Adrenal gland (tissue), 19 donors: ENCODE measurements around the gene SLC30A10. TPM values are rescaled to one million over a fixed set of nuclear protein-coding genes. Genes with fewer than 3 reads are reported as not detected.

Experiments
- DNase-seq, 7 donors: peaks; one replicate each; pipeline ENCODE4 v3.0.0-alpha.2; 2019 to 2020
- H3K27ac ChIP-seq, 5 donors: fragments of 200-600 bp; sonication (generic) in 4 of 5; 1 replicate in 3 of 5; 2 replicates in 2 of 5; pipeline versions ENCODE4 v1.5.1 to v1.8.0; 2016 to 2020; ENCODE audit warnings: mild to moderate bottlenecking in 1 of 5
- H3K27me3 ChIP-seq: fragments of 200-600 bp; 2 replicates; pipeline ENCODE4 v1.8.0; 2021
- H3K36me3 ChIP-seq, 2 donors: fragments of 200-600 bp; replicated peaks in 1 of 2; 1 replicate in 1 of 2; 2 replicates in 1 of 2; pipeline versions ENCODE4 v1.5.1 to v1.8.0; 2018 to 2022
- H3K4me1 ChIP-seq, 2 donors: fragments of 200-600 bp; replicated peaks in 1 of 2; 1 replicate in 1 of 2; 2 replicates in 1 of 2; pipeline versions ENCODE4 v1.5.1 to v1.8.0; 2018 to 2021
- H3K4me3 ChIP-seq, 4 donors: fragments of 200-600 bp; sonication (generic) in 3 of 4; one replicate each; pipeline ENCODE4 v1.5.1; 2016 to 2018
- H3K9me3 ChIP-seq, 3 donors: fragments of 200-600 bp; sonication (generic) in 1 of 3; replicated peaks in 1 of 3; 1 replicate in 2 of 3; 2 replicates in 1 of 3; pipeline versions ENCODE4 v1.5.1 to v1.8.0; 2016 to 2021
- POLR2A ChIP-seq, 2 donors: fragments of 450-650 bp; IDR thresholded peaks; one replicate each; pipeline ENCODE4 v1.6.1; 2017; ENCODE audit warnings: antibody characterized with exemption in 2 of 2, mild to moderate bottlenecking in 2 of 2, moderate library complexity in 1 of 2
- WGBS, 4 donors: extraction: QIAGEN DNeasy Blood & Tissue Kit in 2 of 4; methylation state at CpG; one replicate each; pipeline versions ENCODE4 v1.1.5 to v1.1.7; 2013 to 2017; 5-methylcytosine and 5-hydroxymethylcytosine counted together
- intact Hi-C, 2 donors: fragments of 100-400 bp; cut with DNase I; formaldehyde crosslinking; loops; one replicate each; pipeline versions ENCODE4 v1.14.1 to v1.15.0; 2022 to 2023
- long read RNA-seq, 10 donors: library from polyadenylated mRNA in 3 of 10; unstranded in 2 of 10; stranded (forward) in 1 of 10; transcript quantifications; one replicate each; pipeline ENCODE4 v2.0.0 and lab custom pipeline, GENCODE V29; 2021 to 2026
- polyA plus RNA-seq, 3 donors: library from polyadenylated mRNA; stranded (reverse); fragments of 200-250 nt in 2 of 3; fragments of 350-450 nt in 1 of 3; fragmentation: Illumina TruSeq in 1 of 3; extraction: RNeasy Lipid Tissue Mini Kit (QIAGEN cat#74804) in 1 of 3; gene quantifications; one replicate each; pipeline ENCODE4 v1.2.3, GENCODE V29; 2013 to 2014
- total RNA-seq, 9 donors: library from RNA; depleted of rRNA in 4 of 9; stranded (reverse); fragments of >200 nt in 4 of 9; fragments of 120-200 nt in 1 of 9; fragmentation: NEBNext Ultra II Directional in 1 of 9; extraction: Animal tissue kit (Norgen Biotek cat#: 25700) in 1 of 9; gene quantifications; one replicate each; pipeline versions ENCODE4 v1.1.0 to v1.2.4, GENCODE V29; 2013 to 2023
- TF ChIP-seq, protein P1 (sequence below), 6 experiments: fragments of 450-650 bp in 4 of 6; fragments of 200-600 bp in 2 of 6; sonication (generic) in 1 of 6; IDR thresholded peaks; 1 replicate in 5 of 6; 2 replicates in 1 of 6; pipeline versions ENCODE4 v1.5.1 to v1.8.0; 2016 to 2021; ENCODE audit warnings: antibody characterized with exemption in 6 of 6, mild to moderate bottlenecking in 2 of 6, moderate library complexity in 1 of 6
- donor health status: healthy with polysubstance abuse.
- donor health status: Bipolar disorder and iron deficiency.
- donor health status: DM: yes; HTN: yes; CAD: no.
- donor health status: DM: no; HTN: no; CAD: no.
- donor health status: DM: no; HTN: no; CAD: no.
- donor health status: DM: yes; HTN: yes; CAD: no.

Gene SLC30A10
- total RNA-seq (10 to 100 TPM in 1 of 9 donors, 1 to 10 TPM in 1, under 1 TPM in 6, not detected in 1; 0.13 to 19.8 (median 0.38) TPM), polyA plus RNA-seq (under 1 TPM; 0.17 to 0.44 (median 0.32) TPM)
- long read RNA-seq, donor 1, partial matches to known transcripts = 5 of 12 reads
- long read RNA-seq, donor 1, other reads (novel, unspliced or antisense) = 0 of 12 reads
- long read RNA-seq, donor 2, partial matches to known transcripts = 0 of 6 reads
- long read RNA-seq, donor 2, other reads (novel, unspliced or antisense) = 0 of 6 reads
- long read RNA-seq, donor 3, partial matches to known transcripts = 5 of 7 reads
- long read RNA-seq, donor 3, other reads (novel, unspliced or antisense) = 0 of 7 reads
- long read RNA-seq, donor 4 = 0 reads
- long read RNA-seq, donor 5 = 0 reads
- long read RNA-seq, donor 6, partial matches to known transcripts = 0 of 1 reads
- long read RNA-seq, donor 6, other reads (novel, unspliced or antisense) = 1 of 1 reads
- long read RNA-seq, donor 7, partial matches to known transcripts = 0 of 6 reads
- long read RNA-seq, donor 7, other reads (novel, unspliced or antisense) = 0 of 6 reads
- long read RNA-seq, donor 8, transcript SLC30A10-202 (4 exons, 1,915 nt) = major isoform, 5 of 9 reads
- long read RNA-seq, donor 8, partial matches to known transcripts = 0 of 9 reads
- long read RNA-seq, donor 8, other reads (novel, unspliced or antisense) = 0 of 9 reads
- long read RNA-seq, donor 9, partial matches to known transcripts = 0 of 3 reads
- long read RNA-seq, donor 9, other reads (novel, unspliced or antisense) = 0 of 3 reads
- long read RNA-seq, donor 10, partial matches to known transcripts = 0 of 1 reads
- long read RNA-seq, donor 10, other reads (novel, unspliced or antisense) = 0 of 1 reads

DNA sequence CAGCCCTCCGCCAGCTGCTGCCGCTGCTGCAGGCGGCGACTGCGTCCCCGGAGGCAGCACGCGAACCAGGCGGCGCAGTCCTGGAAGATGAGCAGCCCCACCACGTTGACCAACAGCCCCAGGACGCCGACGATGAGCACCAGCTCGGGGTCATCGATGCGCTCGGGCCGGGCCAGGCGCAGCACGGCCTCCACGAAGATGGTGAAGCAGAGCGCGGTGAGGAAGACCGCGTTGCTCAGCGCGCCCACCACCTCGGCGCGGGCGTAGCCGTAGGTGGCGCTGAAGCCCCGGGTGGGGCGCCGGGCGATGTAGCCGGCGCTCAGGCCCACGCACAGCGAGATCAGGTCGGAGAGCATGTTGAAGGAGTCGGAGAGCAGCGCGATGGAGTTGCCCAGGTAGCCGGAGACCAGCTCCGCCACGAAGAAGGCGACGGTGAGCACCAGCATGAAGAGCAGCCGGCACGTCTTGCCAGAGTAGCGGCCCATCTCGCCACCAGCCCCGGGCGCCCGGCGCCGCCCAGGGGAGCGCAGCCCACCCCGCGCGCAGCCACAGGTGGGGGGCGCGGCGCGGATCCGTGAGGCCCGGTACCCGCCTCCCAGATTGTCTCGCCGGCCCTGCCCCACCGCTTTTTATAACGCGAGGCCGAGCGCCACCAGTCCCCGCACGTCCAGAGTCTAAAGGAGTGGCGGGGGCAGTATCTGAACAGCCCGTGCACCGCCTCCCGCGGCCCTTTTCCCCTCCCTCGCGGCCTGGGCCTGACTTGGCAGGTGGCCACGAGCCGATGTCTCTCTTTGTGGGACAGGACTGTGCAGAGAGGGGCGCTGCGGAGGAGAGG is at the start of gene SLC30A10:
Gene SLC30A10, minus strand, starts transcription at position 602 of the 835 bp plus-strand sequence. Its CDS starts 117 bp downstream, at position 485.
- peaks cover 12% of the 10 kb centered on the region in 2 donors for H3K4me1 ChIP-seq
- H3K9me3 ChIP-seq = no peaks in the 10 kb centered on the region
- DNase-seq = peak in 5 of 7 donors; percentile 24 to 37 (median 27)
- H3K27ac ChIP-seq = no peak within 1 kb of the TSS
- H3K27me3 ChIP-seq = peaks cover 9% of the 10 kb centered on the region
- WGBS, 4 donors = 1 to 6% (median 1%) methylated on average over 18 to 91 of the region's 91 CpGs
- no peak for TF ChIP-seq POLR2A (IDR thresholded peaks at IDR 0.05)
- TF ChIP-seq, protein P1, sequence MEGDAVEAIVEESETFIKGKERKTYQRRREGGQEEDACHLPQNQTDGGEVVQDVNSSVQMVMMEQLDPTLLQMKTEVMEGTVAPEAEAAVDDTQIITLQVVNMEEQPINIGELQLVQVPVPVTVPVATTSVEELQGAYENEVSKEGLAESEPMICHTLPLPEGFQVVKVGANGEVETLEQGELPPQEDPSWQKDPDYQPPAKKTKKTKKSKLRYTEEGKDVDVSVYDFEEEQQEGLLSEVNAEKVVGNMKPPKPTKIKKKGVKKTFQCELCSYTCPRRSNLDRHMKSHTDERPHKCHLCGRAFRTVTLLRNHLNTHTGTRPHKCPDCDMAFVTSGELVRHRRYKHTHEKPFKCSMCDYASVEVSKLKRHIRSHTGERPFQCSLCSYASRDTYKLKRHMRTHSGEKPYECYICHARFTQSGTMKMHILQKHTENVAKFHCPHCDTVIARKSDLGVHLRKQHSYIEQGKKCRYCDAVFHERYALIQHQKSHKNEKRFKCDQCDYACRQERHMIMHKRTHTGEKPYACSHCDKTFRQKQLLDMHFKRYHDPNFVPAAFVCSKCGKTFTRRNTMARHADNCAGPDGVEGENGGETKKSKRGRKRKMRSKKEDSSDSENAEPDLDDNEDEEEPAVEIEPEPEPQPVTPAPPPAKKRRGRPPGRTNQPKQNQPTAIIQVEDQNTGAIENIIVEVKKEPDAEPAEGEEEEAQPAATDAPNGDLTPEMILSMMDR (IDR thresholded peaks at IDR 0.05) = no peak
- intact Hi-C loops = no loop called here
- peak within 1 kb of the TSS in 2 of 4 donors; percentile 14 to 53 for H3K4me3 ChIP-seq
- H3K36me3 ChIP-seq = no peaks in the 10 kb centered on the region

DNA sequence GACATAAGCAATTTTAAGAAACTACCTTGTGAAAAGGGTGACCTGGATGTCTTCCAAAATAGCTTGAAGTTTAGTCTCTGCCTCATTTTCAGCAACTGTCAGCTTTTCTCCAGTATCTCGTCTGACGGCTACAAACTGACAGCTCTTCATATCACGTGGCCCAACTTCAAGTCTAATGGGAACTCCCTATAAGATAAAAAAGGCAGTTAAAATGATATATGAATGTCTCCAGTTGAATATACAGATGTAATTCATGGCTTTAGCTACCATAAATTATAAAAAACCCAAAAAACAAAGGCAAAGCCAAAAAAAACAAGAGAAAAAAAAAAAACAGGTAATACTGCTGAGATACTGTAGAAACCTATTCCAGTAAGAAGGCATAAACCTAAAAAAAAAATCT is 44.9 kb upstream of the SLC30A10 start:
- H3K4me3 ChIP-seq = no peak overlapping the region
- intact Hi-C loops = no loop called here
- DNase-seq = no peak

DNA sequence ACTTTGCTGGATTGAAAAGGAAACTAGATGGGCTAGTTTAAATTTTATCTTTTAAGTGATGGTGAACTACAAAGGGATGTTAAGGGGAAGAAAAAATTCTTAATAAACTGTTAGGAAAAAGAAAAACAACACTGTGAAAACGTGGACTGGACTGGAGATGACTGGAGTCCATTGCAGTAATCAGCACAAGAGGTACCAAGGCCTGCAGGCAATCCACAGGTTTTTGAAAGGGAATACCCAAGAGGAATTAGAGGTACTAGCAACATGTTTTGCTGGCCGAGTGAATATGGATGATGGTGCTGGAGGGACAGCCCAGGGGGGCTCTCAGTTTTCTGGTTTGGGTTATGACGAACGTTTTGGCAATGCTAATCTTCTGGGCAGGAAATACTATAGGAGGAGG is 39.0 kb upstream of the SLC30A10 start:
- H3K27ac ChIP-seq = no peak overlapping the region
- no peak for DNase-seq
- 88 to 96% (median 93%) methylated on average over 4 of the region's 4 CpGs for WGBS, 4 donors
- H3K4me3 ChIP-seq = no peak overlapping the region
- no peak for TF ChIP-seq POLR2A (IDR thresholded peaks at IDR 0.05)
- TF ChIP-seq, protein P1 (IDR thresholded peaks at IDR 0.05) = no peak
- no peaks in the 10 kb centered on the region for H3K9me3 ChIP-seq
- intact Hi-C loops = no loop called here
- no peaks in the 10 kb centered on the region for H3K27me3 ChIP-seq
- peaks cover 0 to 18% of the 10 kb centered on the region in 2 donors for H3K36me3 ChIP-seq
- H3K4me1 ChIP-seq = no peaks in the 10 kb centered on the region

More for the DNA sequence above, 44.9 kb upstream of the SLC30A10 start:
- H3K9me3 ChIP-seq = no peaks in the 10 kb centered on the region
- no peak overlapping the region for H3K27ac ChIP-seq
- TF ChIP-seq, protein P1 (IDR thresholded peaks at IDR 0.05) = no peak
- TF ChIP-seq POLR2A (IDR thresholded peaks at IDR 0.05) = no peak
- H3K27me3 ChIP-seq = no peaks in the 10 kb centered on the region
- H3K4me1 ChIP-seq = no peaks in the 10 kb centered on the region
- 82 to 89% (median 86%) methylated on average over 3 of the region's 3 CpGs for WGBS, 4 donors
- peaks cover 0 to 35% of the 10 kb centered on the region in 2 donors for H3K36me3 ChIP-seq
